ENCODE measurements around the gene MARVELD2. TPM values are rescaled to one million over a fixed set of nuclear protein-coding genes. Genes with fewer than 3 reads are reported as not detected.
A peak's percentile ranks its signal among the peaks of the same experiment; 100 is the strongest.
"Not testable (repeated sequence)": the region's sequence is repeated elsewhere in the genome, so short reads cannot be mapped to it uniquely, and the experiment has no call there.

Gene MARVELD2
- total and polyA plus RNA-seq, 8 donors = 3.7 to 37.1 (median 8.0) TPM

- Histone ChIP-seq H3K4me3 (no peak overlapping the region), H3K36me3 (peaks cover 0 to 26% (median 16%) of the 10 kb centered on the region in 4 donors), H3K27ac (peak overlapping the region in 1 of 5 donors; percentile 20), H3K9me3 (no peaks in the 10 kb centered on the region), H3K27me3 (no peaks in the 10 kb centered on the region), H3K4me1 (peaks cover 0 to 8% (median 4%) of the 10 kb centered on the region in 4 donors)
- intact Hi-C loops (cut with DNase I; ENCODE audit: low total_unique reads) = no loop called here
- no peak for TF ChIP-seq POLR2AphosphoS5 (IDR thresholded peaks at IDR 0.05)
- no peak for TF ChIP-seq EP300 (IDR thresholded peaks at IDR 0.05)
- TF ChIP-seq CTCF (IDR thresholded peaks at IDR 0.05) = no peak
- TF ChIP-seq POLR2A (IDR thresholded peaks at IDR 0.05) = no peak
- no peak for DNase-seq
- WGBS, 5 donors = 89 to 97% (median 91%) methylated on average over 3 of the region's 3 CpGs
Observed at GRCh38 chr5:69418554-69418953, 3.6 kb downstream of the MARVELD2 start.

GRCh38 chr5:69431424-69432303, 16.7 kb downstream of the MARVELD2 start:
- DNase-seq = no peak
- WGBS, 5 donors = 83 to 87% (median 84%) methylated on average over 11 of the region's 11 CpGs
- H3K36me3 ChIP-seq = peaks cover 0 to 15% (median 10%) of the 10 kb centered on the region in 4 donors

GRCh38 chr5:69432412-69433206, 17.7 kb downstream of the MARVELD2 start:
- H3K27me3 ChIP-seq = no peaks in the 10 kb centered on the region
- DNase-seq = no peak
- intact Hi-C loops (cut with DNase I; ENCODE audit: low total_unique reads) = no loop called here
- H3K4me3 ChIP-seq = no peak overlapping the region
- WGBS, 5 donors = 42 to 65% (median 53%) methylated on average over 8 of the region's 8 CpGs
- no peaks in the 10 kb centered on the region for H3K9me3 ChIP-seq
- H3K4me1 ChIP-seq = peaks cover 0 to 16% (median 0%) of the 10 kb centered on the region in 4 donors
- H3K27ac ChIP-seq = peak overlapping the region in 2 of 5 donors; percentile 10 to 42
- H3K36me3 ChIP-seq = peaks cover 0 to 15% (median 10%) of the 10 kb centered on the region in 4 donors
- no peak for TF ChIP-seq POLR2A (IDR thresholded peaks at IDR 0.05)
- TF ChIP-seq CTCF (IDR thresholded peaks at IDR 0.05) = no peak
- no peak for TF ChIP-seq POLR2AphosphoS5 (IDR thresholded peaks at IDR 0.05)
- TF ChIP-seq EP300 (IDR thresholded peaks at IDR 0.05) = no peak

More at GRCh38 chr5:69431424-69432303, 16.7 kb downstream of the MARVELD2 start:
- Histone ChIP-seq H3K9me3 (no peaks in the 10 kb centered on the region), H3K27me3 (no peaks in the 10 kb centered on the region), H3K4me1 (peaks cover 0 to 7% (median 0%) of the 10 kb centered on the region in 4 donors), H3K27ac (peak overlapping the region in 1 of 5 donors; percentile 42), H3K4me3 (no peak overlapping the region)
- TF ChIP-seq CTCF (IDR thresholded peaks at IDR 0.05) (no peak), EP300 (IDR thresholded peaks at IDR 0.05) (no peak), POLR2AphosphoS5 (IDR thresholded peaks at IDR 0.05) (no peak), POLR2A (IDR thresholded peaks at IDR 0.05) (no peak)
- intact Hi-C loops (cut with DNase I; ENCODE audit: low total_unique reads) = no loop called here

GRCh38 chr5:69435276-69435884, 20.5 kb downstream of the MARVELD2 start:
- H3K4me1 ChIP-seq = peaks cover 0 to 23% (median 0%) of the 10 kb centered on the region in 4 donors
- DNase-seq; H3K9me3 ChIP-seq; H3K4me3 ChIP-seq; H3K27me3 ChIP-seq; intact Hi-C loops (cut with DNase I; ENCODE audit: low total_unique reads): not testable (repeated sequence)
- H3K27ac ChIP-seq = peak overlapping the region in 4 of 5 donors; percentile 69 to 86 (median 76)
- H3K36me3 ChIP-seq = peaks cover 0 to 15% (median 11%) of the 10 kb centered on the region in 4 donors
- 89 to 94% (median 92%) methylated on average over 5 of the region's 5 CpGs for WGBS, 5 donors
